GM21360 (cell line): ENCODE data around the gene CNN2.

Experiments
- ATAC-seq: cut with Tn5 transposase; IDR thresholded peaks from one replicate; pipeline ENCODE4 v1.9.1; 2021; ENCODE audit warnings: mild to moderate bottlenecking, moderate library complexity; ENCODE audit not compliant: unreplicated experiment

CNN2 gene

DNA sequence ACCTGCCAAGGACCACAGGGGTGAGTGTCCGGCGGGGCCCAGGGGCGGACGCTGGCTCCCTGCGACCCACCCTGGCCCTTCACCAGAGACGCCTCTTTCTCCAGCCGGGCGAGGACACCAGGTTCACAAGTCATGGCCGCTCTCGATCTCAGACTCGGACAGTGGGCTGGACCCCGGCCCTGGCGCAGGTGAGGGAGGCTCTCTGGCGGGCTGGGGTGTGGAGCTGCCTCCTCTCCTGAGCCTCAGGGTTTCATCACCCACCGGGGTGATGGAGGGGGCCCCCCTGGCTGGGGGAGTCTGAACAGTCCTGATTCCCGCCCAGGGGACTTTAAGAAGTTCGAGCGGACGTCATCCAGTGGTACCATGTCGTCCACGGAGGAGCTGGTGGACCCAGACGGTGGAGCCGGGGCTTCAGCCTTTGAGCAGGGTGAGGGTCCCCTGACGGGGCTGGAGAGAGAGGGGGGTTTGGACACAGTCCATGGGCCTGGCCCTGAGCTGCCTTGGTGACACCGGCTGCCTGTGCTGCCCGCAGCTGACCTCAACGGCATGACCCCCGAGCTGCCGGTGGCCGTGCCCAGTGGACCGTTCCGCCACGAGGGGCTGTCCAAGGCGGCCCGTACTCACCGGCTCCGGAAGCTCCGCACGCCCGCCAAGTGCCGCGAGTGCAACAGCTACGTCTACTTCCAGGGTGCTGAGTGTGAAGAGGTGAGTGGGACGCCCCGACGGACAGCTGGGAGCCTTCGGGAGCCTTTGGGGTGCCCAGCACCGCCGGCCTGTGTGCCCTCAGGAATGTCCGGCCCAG, 54.2 kb downstream of the CNN2 start:
- ATAC-seq, result no peak

DNA sequence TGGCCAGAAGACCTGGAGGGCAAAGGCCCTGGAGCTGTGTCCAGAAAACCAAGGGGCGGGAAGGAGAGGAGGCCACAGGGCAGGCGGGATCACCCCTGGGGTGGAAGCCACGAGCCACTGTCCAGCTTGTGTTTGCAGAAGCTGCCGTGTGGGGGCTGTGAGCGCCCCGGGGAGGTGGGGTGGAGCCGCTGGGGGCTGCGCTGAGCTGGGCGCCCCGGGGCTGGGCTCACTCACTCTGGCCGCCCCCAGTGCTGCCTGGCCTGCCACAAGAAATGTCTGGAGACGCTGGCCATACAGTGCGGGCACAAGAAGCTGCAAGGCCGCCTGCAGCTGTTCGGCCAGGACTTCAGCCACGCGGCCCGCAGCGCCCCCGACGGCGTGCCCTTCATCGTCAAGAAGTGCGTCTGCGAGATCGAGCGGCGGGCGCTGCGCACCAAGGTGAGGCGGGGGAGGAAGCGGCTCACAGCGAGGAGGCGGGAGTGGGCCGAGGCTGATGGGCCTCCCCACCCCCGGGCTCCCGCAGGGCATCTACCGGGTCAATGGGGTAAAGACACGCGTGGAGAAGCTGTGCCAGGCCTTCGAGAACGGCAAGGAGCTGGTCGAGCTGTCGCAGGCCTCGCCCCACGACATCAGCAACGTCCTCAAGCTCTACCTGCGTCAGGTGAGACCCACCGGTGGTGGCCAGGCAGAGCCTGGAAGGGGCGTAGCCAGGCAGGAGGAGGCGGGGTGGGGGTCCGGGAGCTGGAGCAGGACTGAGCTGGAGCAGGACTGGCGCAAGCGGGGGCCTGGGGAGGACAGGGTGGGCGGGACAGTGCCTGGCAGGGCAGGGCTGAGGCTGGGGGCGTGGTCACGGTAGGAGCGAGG, 55.1 kb downstream of the CNN2 start:
- ATAC-seq, result no peak

DNA sequence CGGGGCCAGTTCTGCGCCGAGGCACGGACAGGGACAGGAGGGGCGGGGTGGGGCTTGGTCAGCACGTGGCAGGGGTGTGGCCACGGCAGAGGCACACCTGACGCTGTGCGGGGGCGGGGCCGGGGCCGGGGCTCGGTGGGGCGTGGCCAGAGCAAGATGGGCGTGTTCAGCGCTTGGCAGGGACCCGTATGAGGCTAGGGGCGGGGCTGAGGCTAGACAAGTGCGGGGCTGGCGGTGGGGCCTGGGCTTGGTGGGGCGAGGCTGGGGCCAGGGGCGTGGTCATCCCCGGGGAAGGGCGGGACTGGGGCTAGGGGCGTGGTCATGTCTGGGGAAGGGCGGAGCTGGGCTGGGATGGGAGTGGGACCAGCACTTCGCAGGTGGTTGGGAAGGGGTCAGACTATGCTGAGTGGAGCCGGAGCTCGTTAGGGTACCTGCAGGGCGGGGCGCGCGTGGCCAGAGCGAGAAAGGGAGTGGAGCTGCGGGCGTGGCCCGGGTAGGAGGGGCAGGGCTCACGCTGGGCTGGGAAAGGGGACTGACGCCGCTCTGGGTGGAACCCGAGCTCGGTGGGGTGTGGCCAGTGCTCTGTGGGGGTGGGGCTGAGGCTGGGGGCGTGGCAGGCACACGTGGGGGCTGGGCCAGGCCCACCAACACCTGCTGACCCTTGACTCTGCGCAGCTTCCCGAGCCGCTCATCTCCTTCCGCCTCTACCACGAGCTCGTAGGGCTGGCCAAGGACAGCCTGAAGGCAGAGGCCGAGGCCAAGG, 55.9 kb downstream of the CNN2 start:
- ATAC-seq, result peak; percentile 45

DNA sequence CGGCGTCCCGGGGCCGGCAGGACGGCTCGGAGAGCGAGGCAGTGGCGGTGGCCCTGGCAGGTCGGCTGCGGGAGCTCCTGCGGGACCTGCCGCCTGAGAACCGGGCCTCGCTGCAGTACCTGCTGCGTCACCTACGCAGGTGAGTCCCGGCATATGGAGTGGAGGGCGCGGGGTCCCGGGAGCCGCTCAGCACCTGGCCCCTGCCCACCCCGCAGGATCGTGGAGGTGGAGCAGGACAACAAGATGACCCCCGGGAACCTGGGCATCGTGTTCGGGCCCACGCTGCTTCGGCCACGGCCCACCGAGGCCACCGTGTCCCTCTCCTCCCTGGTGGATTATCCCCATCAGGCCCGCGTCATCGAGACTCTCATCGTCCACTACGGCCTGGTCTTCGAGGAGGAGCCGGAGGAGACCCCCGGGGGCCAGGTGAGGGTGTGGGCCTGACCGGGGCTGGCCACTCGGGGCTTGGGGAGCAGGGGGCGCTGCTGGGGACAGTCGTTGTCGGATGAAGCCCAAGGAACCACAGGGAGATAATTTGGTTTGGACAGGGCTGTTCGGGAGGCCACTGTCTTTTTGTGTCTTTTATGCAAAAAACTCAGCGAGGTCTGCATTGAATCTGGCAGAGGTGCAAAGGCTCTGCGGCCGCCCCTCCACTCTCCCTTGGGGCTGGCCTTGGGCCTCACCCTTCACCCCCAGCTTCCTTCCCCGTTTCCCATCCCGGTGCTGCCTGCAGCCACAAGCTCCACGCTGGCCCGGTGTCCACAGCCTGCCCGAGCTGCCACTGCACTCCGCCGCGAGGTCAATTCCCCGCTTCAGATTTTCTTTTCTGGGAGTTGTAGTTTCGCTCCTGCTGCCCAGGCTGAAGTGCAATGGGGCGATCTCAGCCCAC, 56.8 kb downstream of the CNN2 start:
- ATAC-seq, result no peak

DNA sequence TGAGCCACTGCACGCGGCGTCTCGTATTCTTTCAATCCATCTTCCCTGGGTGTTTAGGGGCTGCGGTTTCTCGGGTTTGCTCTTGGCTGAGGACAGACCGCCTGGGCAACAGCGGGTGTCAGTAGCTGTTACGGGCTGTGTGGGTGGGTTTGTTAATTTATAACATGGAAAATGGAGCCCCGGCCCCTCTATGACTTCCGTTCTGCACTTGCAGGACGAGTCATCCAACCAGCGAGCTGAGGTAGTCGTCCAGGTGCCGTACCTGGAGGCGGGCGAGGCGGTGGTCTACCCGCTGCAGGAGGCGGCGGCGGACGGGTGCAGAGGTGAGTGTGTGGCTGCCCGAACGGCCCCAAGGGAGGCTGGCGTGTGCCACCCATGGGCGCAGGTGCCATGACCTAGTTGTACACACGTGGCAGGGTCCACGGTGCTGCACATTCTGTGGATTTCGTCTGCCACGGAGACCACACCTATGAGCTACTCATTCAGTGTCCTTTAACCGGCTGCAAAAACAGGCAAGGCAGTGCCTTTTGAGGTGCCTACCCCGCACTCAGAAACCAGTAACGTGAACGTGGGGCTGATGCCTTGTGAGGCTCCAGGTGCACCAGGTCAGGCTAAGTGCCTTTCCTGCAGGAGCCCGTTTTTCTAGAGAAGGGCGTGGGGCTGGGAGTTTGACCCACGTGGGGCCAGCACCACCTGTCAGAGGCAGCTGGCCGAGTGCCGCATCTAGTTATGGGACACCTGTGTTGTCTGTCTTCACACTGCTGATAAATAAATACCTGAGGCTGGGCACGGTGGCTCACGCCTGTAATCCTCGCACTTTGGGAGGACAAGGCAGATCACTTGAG, 57.8 kb downstream of the CNN2 start:
- no peak for ATAC-seq

DNA sequence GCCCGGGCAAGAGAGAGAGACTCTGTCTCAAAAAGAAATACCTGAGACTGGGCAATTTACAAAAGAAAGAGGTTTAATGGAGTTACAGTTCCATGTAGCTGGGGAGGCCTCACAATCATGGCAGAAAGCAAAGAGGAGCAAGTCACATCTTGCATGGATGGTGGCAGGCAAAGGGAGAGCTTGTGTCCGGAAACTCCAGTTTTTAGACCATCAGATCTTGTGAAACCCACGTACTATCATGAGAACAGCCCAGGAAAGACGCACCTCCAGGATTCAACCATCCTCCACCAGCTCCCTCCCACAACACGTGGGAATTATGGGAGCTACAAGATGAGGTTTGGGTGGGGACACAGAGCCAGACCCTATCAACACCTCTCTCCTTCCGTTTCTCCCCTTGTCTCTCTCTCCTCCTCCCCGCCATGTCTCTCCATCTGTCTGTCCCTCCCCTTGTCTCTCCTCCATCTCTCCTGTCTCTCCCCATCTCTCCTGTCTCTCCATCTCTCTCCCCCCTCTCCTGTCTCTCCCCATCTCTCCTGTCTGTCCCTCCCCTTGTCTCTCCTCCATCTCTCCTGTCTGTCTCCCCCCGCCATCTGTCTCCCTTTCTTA, 58.7 kb downstream of the CNN2 start:
- no peak for ATAC-seq

DNA sequence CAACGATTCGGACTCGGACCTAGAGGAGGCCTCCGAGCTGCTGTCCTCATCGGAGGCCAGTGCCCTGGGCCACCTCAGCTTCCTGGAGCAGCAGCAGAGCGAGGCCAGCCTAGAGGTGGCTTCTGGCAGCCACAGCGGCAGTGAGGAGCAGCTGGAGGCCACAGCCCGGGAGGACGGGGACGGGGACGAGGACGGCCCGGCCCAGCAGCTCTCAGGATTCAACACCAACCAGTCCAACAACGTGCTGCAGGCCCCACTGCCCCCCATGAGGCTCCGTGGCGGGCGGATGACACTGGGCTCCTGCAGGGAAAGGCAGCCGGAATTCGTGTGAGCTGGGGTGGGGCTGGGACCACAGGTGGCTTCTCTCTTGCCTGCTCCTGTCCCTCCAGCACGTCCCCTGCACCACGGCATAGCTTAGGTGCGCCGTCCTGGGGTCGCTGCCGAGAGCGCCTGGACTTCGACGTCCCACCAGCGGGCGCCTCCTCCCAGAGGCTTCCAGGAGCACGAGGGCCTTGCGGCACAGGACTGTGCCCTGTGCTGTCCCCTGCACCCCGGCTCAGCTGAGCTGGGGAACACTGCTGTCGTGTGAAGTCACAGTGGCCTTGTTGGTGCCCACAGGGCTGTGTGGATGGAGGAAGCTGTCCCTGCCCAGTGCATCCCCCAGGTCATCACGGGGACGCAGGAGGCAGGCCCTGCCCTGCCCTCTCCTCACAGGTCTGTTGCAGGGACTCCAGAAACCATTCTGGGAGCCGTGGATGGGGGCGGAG, 59.5 kb downstream of the CNN2 start:
- ATAC-seq, result no peak

DNA sequence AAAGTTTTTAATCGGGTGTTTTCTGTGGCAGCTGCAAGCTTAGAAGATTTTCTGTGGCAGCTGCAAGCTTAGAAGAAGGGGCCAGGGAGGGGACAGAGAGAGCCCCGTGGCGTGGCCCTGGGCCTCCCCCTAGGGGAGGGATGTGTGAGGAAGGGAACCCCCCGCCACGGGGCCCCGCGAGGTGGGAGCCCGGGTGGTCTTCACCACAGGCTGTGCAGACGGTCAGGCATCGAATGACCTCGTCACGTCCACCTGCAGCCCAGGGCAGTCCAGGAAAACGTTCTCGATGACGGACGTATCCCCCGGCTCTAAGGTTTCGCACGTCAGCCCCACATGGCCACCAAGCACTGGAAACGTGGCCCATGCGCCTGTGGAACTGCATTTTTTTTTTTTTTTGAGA, 60.2 kb downstream of the CNN2 start:
- no peak for ATAC-seq

DNA sequence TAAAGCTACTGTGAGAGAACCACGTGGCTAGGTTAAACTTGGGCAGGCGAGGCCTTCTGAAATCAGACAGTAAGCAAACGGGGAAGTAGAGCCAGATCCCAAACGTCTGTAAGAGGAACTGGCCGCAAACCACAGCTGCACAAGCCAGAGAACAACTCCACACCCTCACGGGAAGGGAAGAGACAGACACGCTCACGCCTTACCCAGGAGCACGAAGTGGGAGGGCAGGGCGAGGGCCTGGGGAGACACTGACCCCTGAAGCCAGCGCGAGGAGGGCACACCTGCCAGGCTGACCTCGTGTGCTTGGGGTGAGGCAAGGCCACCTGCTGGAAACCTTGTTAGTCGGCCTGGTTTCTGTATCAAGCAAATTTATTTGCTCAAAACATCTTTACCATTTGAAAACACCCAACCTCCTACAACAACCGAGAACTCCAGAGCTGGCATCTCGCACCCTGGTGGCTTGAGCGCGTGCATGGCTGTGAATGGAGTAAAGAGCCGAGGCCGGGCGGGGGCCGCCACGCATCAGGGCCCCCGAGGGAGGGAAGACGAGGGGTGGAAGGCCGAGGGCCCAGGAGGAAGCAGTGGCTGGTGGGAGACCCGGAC, 61.5 kb downstream of the CNN2 start:
- ATAC-seq, result no peak

DNA sequence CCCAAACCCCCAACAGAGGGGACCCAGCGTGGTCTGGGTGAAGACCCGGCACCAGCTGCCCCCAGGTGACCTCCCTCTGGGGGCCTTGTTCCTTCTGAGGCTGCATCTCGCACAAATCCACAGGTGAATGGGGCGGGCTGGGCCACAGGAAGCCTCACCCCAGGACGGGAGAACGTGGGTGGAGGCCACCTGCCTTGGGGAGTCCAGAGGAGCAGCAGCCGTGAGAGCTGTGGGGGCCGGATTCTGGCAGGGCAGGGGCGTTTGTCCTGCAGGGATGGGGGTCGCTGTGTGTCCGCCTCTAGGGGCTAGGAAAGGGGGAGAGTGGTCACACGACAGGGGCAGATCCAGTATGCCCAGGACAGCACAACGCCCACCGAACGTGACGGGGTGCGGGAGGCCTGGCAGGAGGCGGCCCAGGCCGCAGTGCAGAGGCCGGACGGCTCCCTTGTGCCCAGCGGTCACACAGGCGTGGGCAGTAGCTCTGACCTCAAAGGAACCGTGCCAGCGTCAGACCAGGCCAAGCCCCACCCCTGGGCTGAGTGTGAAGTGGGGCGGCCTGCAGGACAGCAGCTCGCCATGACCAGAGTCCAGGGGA, 62.1 kb downstream of the CNN2 start:
- no peak for ATAC-seq
